ELR (cell line): ENCODE data around the gene ZNF423.

Experiments
- DNase-seq: peaks from one replicate; pipeline ENCODE4 v3.0.0-alpha.2; 2015; ENCODE audit warnings: low read depth

ZNF423 gene

GRCh38 chr16:49781401-49781800 is 74.5 kb downstream of the ZNF423 start:
- no peak for DNase-seq

DNA sequence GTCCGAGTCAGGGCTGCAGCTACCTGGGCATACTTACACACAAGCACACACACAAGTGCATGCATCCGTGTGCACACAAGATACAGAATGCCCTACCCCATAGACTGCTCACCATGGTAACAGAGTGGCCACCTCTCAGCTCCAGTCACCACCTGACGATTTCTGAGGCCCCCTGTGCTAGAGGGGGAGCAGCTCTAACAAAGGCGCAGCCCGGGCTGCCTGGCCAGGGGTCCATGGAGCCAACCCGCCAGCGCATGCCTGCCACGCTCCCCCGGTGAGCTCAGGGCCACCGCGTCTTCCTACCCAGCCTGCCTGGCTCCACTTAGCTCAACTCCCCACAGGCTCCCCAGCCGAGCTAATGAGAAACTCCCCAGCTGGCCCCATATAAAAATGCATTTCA is 75.5 kb downstream of the ZNF423 start:
- DNase-seq: no peak

GRCh38 chr16:49779979-49780378 is 75.9 kb downstream of the ZNF423 start:
- no peak for DNase-seq

DNA sequence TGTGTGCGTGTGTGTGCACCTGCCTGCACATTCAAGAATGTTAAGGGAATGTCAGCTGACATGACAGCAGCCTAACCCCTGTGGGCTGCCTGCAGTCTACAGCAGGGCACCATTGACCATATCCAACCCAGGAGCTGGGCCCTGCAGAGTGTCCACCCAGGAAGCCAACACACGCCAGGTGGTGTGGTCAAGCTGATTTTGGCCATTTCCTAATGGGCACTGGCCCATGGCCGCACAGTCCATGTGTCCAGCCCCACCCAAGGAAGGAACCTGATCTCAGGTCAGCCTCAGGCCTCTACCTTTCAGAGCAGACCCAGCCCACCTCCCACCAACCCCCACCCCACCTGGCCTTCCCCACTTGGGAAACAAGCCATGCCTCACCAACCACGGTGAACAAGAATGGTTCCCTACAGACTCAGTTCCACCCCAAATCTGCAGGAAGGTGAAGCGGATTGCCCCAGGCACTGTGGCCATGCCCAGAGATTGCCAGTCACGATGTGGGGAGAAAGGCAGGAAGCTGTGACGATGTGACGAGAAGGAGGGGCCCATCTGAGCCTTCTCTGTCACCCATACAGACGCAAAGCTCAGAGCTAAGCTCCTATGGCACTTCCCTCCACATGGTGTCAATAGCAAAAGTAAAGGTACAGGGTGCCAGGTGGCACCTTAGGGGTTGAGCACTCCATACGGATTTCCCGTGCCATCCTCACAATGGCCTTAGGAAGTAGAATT is 77.5 kb downstream of the ZNF423 start:
- DNase-seq: no peak

- DNase-seq: no peak
Measured at GRCh38 chr16:49776734-49777133, 79.2 kb downstream of the ZNF423 start.

GRCh38 chr16:49776085-49776595 is 79.8 kb downstream of the ZNF423 start:
- no peak for DNase-seq

- DNase-seq: no peak
Measured at GRCh38 chr16:49775581-49775980, 80.3 kb downstream of the ZNF423 start.

- no peak for DNase-seq
Measured at GRCh38 chr16:49775018-49775417, 80.9 kb downstream of the ZNF423 start.

- DNase-seq: no peak
Measured at GRCh38 chr16:49773534-49774475, 82.1 kb downstream of the ZNF423 start.

GRCh38 chr16:49767998-49768397 is 87.9 kb downstream of the ZNF423 start:
- no peak for DNase-seq

- no peak for DNase-seq
Measured at GRCh38 chr16:49767414-49767813, 88.5 kb downstream of the ZNF423 start.

DNA sequence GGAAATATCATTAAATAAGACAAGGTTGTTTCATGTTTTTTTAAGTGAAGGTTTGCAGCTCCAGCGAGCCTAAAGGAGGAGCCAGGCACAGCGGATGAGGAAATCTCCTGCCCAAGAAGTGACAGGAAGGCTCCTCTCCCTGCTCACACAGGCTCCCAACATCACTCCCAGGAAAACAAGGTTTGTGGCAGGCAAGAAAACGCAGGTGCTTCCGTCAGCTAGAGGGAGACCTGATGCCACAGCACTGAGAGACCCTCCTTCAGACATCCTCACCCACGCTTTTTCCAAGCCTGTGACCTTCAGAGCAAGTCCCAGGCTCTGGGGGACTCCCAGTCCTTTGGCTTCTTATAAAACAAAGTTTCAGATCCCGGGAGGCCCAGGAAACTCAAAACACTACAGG is 89.7 kb downstream of the ZNF423 start:
- no peak for DNase-seq

- DNase-seq: no peak
Measured at GRCh38 chr16:49763826-49764225, 92.1 kb downstream of the ZNF423 start.

DNA sequence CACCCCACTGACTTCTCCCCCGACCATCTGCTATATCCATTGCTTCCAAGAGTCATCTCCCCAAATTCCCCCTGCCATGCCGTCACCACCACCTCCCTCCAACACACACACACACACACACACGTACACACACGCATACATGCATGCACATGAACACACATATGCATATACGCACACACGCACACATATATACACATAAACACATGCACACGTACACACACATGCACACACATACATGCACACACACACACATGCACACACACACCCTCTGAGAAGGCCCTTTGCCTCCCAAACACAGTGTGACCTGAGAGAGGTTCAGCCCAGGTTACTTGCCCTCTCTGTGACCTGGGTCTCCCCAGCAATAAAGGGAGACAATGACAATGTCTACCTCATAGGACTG is 95.1 kb downstream of the ZNF423 start:
- no peak for DNase-seq

- DNase-seq: no peak
Measured at GRCh38 chr16:49757559-49758069, 98.3 kb downstream of the ZNF423 start.

GRCh38 chr16:49756775-49757558 is 98.9 kb downstream of the ZNF423 start:
- DNase-seq: peak; percentile 6

DNA sequence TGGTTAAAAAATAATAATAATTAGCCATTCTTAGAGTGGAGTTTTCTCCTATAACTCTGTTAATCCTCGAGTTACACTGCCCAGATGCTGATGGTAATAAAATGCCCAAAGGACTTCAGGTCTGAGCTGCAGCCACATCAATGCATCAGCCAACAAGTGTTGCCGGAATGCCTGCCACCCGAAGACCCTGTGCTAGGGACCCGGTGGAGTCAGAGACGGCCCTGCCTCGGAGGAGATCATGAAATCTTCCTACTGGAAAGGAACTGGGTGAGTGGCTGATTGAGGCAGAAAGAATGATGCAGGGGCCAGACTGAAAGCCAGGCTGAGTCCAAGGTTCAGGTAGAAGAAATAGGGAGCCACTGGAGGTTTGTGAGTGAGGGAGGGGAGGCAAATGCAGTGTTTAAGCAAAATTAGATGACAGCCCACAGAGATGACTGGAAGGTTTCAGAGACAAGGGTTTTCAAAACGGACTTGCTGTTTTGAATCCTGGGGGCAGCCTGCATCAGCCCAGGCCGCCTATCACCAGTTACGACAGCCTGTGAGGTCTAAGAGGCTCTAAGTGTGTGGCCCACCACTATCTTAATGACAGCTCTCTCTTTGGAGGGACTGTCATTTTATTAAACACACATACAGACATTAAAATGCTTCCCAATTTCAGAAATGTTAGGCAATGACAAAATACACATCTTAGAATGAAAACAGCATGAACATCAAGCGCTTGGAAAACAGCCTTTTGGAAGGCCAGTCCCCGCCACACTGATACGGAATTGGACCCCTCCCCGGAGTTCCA is 100.0 kb downstream of the ZNF423 start:
- DNase-seq: no peak

DNA sequence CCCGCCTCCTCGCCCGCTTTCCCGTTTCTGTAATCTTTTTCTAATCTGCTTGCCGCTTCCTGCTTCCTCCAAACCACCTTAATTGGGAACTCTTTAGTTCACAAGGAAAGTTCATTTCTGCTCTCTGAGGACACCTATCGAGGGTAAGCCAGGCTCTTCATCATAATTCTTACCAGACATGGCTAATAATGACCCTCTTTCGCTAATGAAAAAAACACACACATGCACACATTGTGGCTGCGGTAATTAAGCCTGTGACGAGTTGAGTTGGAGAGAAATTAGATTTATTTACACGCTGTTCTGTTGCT is 100.6 kb downstream of the ZNF423 start:
- peak; percentile 19 for DNase-seq

DNA sequence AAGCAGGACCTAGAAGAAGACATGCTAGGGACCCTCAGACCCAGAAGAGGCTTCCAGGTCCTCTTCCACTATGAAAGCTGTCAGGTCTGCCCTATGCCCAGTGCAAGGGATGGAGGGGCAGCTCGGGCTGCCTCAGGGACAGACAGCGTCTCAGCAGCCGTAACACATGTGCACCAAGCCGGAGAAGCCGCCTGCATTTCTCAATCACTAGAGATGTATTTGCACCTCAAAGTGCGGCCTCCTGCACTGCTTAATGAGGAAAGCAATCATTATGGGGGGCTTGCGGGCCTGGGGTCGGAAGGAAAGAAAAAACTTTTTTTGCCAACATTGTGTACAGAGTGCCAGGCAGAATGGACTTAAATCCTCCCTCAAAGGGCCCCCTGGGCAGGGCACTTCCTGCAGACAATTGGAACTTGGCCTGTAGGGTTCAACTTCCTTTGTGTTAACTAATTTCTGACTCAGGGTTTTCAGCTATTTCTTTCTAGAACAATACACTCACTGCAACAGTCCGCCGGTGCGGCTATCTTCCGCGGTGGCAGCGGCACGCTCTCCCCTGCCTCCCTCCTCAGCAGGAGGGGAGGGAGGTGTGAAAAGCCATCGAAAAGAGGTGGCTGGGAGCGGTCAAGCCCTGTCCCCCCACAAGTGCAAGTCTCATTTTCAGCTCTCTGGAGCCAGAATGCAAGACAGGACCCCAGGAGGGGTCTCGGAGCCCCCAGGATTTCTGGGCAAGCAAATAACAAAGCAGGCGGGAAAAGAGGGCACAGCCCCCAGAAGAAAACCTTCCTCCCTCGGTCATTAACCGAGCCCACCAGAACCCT is 101.2 kb downstream of the ZNF423 start:
- no peak for DNase-seq

DNA sequence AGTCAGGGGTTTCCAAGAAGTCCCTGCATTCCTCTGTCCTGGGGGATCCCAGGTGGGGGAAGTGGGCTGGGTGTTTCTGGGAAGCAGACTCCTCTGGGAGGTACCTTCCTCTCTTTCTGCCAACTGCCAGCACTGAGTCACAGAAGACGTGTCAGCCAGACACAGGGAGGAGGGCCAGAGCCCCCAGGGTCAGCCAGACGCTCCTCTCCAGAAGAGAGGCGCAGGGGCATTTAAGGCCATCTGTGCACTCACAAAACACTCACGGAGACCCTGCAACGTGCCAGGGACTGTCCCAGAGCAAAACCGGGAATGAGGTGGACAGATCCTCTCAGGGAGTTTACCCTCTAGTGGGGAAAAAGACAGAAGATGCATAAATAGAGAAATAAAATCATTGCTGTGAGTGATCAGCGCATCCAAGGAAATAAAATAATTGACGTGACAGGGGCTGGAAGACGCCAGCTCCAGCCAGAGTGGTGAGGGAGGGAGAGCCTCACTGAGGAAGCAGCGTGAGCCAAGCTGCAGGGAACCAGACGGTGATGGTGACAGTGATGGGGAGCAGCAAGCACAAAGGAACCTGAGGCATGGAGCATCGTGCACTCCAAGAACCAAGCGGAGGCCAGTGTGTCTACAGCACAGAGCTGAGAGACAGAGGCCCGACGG is 105.4 kb downstream of the ZNF423 start:
- DNase-seq: no peak
